Keratinocyte (primary cell): ENCODE measurements around the gene TPCN2. TPM values are rescaled to one million over a fixed set of nuclear protein-coding genes. Genes with fewer than 3 reads are reported as not detected.

Source experiments
- DNase-seq: peaks from one replicate; pipeline ENCODE4 v3.0.0-alpha.2; 2011; ENCODE audit warnings: low read depth, missing footprints, low spot score
- FAIRE-seq: peaks from 2 replicates; lab custom pipeline; 2011; peaks lifted over from hg19 to GRCh38; lab: Jason Lieb, UNC
- H2AFZ ChIP-seq: 2 replicates; pipeline ENCODE4 v1.6.0; 2012; ENCODE audit warnings: low read length, control low read depth, inconsistent platforms; ENCODE audit not compliant: control insufficient read depth
- H3K27ac ChIP-seq: 2 replicates; pipeline ENCODE4 v1.5.1; 2011; ENCODE audit warnings: low read length; ENCODE audit not compliant: control insufficient read depth, insufficient read depth
- H3K27me3 ChIP-seq: 3 replicates; pipeline ENCODE4 v1.6.0; 2011; ENCODE audit warnings: low read length; ENCODE audit not compliant: control insufficient read depth, insufficient read depth; ENCODE audit errors: extremely low read depth
- H3K36me3 ChIP-seq, 2 experiments: 2 replicates in 1 of 2; 3 replicates in 1 of 2; pipeline ENCODE4 v1.5.1; 2011; ENCODE audit warnings: low read length in 2 of 2, mild to moderate bottlenecking in 1 of 2; ENCODE audit not compliant: control insufficient read depth in 2 of 2, insufficient read depth in 2 of 2; ENCODE audit errors: extremely low read depth in 1 of 2
- H3K4me1 ChIP-seq: 3 replicates; pipeline ENCODE4 v1.5.1; 2011; ENCODE audit warnings: low read length; ENCODE audit not compliant: control insufficient read depth, insufficient read depth; ENCODE audit errors: extremely low read depth
- H3K4me2 ChIP-seq: 3 replicates; pipeline ENCODE4 v1.6.0; 2011; ENCODE audit warnings: low read depth, low read length; ENCODE audit not compliant: control insufficient read depth, insufficient read depth; ENCODE audit errors: extremely low read depth
- H3K4me3 ChIP-seq, 3 experiments: fragments of 200-600 bp in 1 of 3; sonication (generic) in 1 of 3; 2 replicates in 2 of 3; 3 replicates in 1 of 3; pipeline ENCODE4 v1.5.1; 2011 to 2016; ENCODE audit warnings: low read length in 3 of 3, mild to moderate bottlenecking in 3 of 3, control low read depth in 2 of 3, inconsistent platforms in 1 of 3, low read depth in 1 of 3, mixed read lengths in 1 of 3, mixed run types in 1 of 3, moderate library complexity in 1 of 3; ENCODE audit not compliant: control insufficient read depth in 2 of 3, insufficient read depth in 2 of 3; ENCODE audit errors: extremely low read depth in 1 of 3
- H3K79me2 ChIP-seq: 2 replicates; pipeline ENCODE4 v1.6.0; 2012; ENCODE audit warnings: low read length; ENCODE audit not compliant: control insufficient read depth, insufficient read depth
- H3K9ac ChIP-seq: 3 replicates; pipeline ENCODE4 v1.6.0; 2011; ENCODE audit warnings: low read length; ENCODE audit not compliant: control insufficient read depth, insufficient read depth; ENCODE audit errors: extremely low read depth
- H3K9me1 ChIP-seq: 3 replicates; pipeline ENCODE4 v1.6.0; 2011; ENCODE audit warnings: low read length; ENCODE audit not compliant: control insufficient read depth, insufficient read depth; ENCODE audit errors: extremely low read depth
- H3K9me3 ChIP-seq: 2 replicates; pipeline ENCODE4 v1.5.1; 2012; ENCODE audit warnings: low read depth, low read length; ENCODE audit not compliant: control insufficient read depth
- H4K20me1 ChIP-seq: 3 replicates; pipeline ENCODE4 v1.6.0; 2011; ENCODE audit warnings: low read length; ENCODE audit not compliant: control insufficient read depth, insufficient read depth; ENCODE audit errors: extremely low read depth
- EZH2 ChIP-seq: IDR thresholded peaks from one replicate; pipeline ENCODE4 v1.6.1; 2012; ENCODE audit warnings: inconsistent platforms, mild to moderate bottlenecking, low read length, moderate library complexity
- dilution Hi-C: fragments of 300-500 bp; cut with MboI; formaldehyde crosslinking; loops from one replicate; pipeline ENCODE4 v1.7.0; 2020; ENCODE audit warnings: low sequenced_read_pairs; ENCODE audit not compliant: extremely low pct_ligation_motif_present
- polyA plus RNA-seq, 5 experiments: library from polyadenylated mRNA; depleted of rRNA in 3 of 5; stranded (reverse) in 3 of 5; stranded (forward) in 1 of 5; unstranded in 1 of 5; fragments of >200 nt; gene quantifications; 1 replicate in 1 of 5; 2 replicates in 3 of 5; 3 replicates in 1 of 5; pipeline versions ENCODE4 v1.2.1 to v1.2.3, GENCODE V29; 2011 to 2012; ENCODE audit warnings: missing spikeins in 2 of 5, low read depth in 1 of 5, low replicate concordance in 1 of 5
- TF ChIP-seq, protein P1 (sequence below), 3 experiments: IDR thresholded peaks in 1 of 3; conservative IDR thresholded peaks in 1 of 3; optimal IDR thresholded peaks in 1 of 3; 2 replicates in 2 of 3; 3 replicates in 1 of 3; pipeline versions ENCODE3 to v1.5.1; 2011; ENCODE audit warnings: low read length in 3 of 3, mild to moderate bottlenecking in 3 of 3, moderate library complexity in 2 of 3, control low read depth in 1 of 3, inconsistent platforms in 1 of 3; ENCODE audit not compliant: insufficient read depth in 2 of 3; ENCODE audit errors: extremely low read depth in 1 of 3

Gene TPCN2
- polyA plus RNA-seq, 1 donor (not counting 4 experiments of a cell fraction or from before 2014, with no cell fraction given) = 7.7 TPM

GRCh38 chr11:69030301-69030700, 18.4 kb upstream of the TPCN2 start:
- H3K27ac ChIP-seq = no peak overlapping the region
- dilution Hi-C loops = no loop called here
- no peaks in the 10 kb centered on the region for H4K20me1 ChIP-seq
- no peak overlapping the region for H3K4me3 ChIP-seq
- TF ChIP-seq EZH2 = no peak
- TF ChIP-seq, protein P1, sequence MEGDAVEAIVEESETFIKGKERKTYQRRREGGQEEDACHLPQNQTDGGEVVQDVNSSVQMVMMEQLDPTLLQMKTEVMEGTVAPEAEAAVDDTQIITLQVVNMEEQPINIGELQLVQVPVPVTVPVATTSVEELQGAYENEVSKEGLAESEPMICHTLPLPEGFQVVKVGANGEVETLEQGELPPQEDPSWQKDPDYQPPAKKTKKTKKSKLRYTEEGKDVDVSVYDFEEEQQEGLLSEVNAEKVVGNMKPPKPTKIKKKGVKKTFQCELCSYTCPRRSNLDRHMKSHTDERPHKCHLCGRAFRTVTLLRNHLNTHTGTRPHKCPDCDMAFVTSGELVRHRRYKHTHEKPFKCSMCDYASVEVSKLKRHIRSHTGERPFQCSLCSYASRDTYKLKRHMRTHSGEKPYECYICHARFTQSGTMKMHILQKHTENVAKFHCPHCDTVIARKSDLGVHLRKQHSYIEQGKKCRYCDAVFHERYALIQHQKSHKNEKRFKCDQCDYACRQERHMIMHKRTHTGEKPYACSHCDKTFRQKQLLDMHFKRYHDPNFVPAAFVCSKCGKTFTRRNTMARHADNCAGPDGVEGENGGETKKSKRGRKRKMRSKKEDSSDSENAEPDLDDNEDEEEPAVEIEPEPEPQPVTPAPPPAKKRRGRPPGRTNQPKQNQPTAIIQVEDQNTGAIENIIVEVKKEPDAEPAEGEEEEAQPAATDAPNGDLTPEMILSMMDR (optimal IDR thresholded peaks at IDR 0.05 in 1 of 3, IDR thresholded peaks at IDR 0.05 in 1 of 3, conservative IDR thresholded peaks at IDR 0.05 in 1 of 3; ENCODE audit: extremely low read depth in 1 of 3, insufficient read depth in 2 of 3, low read length in 3 of 3) = no peak
- no peak overlapping the region for H3K9ac ChIP-seq
- no peaks in the 10 kb centered on the region for H3K27me3 ChIP-seq
- no peaks in the 10 kb centered on the region for H3K36me3 ChIP-seq
- FAIRE-seq = no peak
- H3K9me3 ChIP-seq = no peaks in the 10 kb centered on the region
- H3K4me2 ChIP-seq = no peak overlapping the region
- H3K79me2 ChIP-seq = no peaks in the 10 kb centered on the region
- no peak overlapping the region for H2AFZ ChIP-seq
- H3K4me1 ChIP-seq = no peaks in the 10 kb centered on the region
- no peaks in the 10 kb centered on the region for H3K9me1 ChIP-seq
- no peak for DNase-seq

DNA sequence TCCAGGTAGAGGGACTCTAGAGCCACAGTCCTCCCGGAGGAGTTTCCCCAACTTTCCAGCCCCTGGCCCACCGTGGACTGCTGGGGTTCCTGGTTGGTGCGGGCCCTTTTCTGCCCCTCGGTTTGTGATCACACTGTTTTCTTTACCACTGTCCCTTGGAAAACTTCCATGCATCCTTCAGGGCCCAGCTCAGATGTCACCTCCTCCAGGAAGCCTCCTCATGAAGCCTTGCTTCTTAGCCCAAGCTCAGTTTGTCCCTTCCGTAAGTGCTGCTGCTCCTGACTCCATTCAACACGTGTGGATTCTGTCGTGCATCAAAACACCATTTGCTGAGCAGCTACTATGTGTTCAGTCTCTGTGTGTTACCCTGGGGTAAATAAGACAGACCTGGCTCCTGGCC, 15.9 kb upstream of the TPCN2 start:
- no peak for TF ChIP-seq EZH2
- TF ChIP-seq, protein P1 (optimal IDR thresholded peaks at IDR 0.05 in 1 of 3, IDR thresholded peaks at IDR 0.05 in 1 of 3, conservative IDR thresholded peaks at IDR 0.05 in 1 of 3; ENCODE audit: extremely low read depth in 1 of 3, insufficient read depth in 2 of 3, low read length in 3 of 3) = no peak
- no peak for DNase-seq
- Histone ChIP-seq H3K9ac (no peak overlapping the region), H3K27ac (no peak overlapping the region), H3K27me3 (no peaks in the 10 kb centered on the region), H3K79me2 (no peaks in the 10 kb centered on the region), H3K9me1 (no peaks in the 10 kb centered on the region), H3K4me2 (no peak overlapping the region), H3K4me3 (no peak overlapping the region), H3K9me3 (no peaks in the 10 kb centered on the region), H3K4me1 (no peaks in the 10 kb centered on the region), H4K20me1 (no peaks in the 10 kb centered on the region), H3K36me3 (no peaks in the 10 kb centered on the region), H2AFZ (no peak overlapping the region)
- no peak for FAIRE-seq
- dilution Hi-C loops = no loop called here
